H54 (cell line): Measurements from ENCODE around the gene ANKHD1.

Experiments
- DNase-seq: peaks from one replicate; pipeline ENCODE4 v3.0.0; 2011; ENCODE audit warnings: low spot score, mixed read lengths; ENCODE audit not compliant: insufficient read length
- FAIRE-seq: peaks from 3 replicates; lab custom pipeline; 2011; peaks lifted over from hg19 to GRCh38; lab: Jason Lieb, UNC
- POLR2A ChIP-seq: IDR thresholded peaks from 2 replicates; pipeline ENCODE4 v1.6.1; 2011; ENCODE audit warnings: low read depth, mild to moderate bottlenecking, low read length

ANKHD1 gene

DNA sequence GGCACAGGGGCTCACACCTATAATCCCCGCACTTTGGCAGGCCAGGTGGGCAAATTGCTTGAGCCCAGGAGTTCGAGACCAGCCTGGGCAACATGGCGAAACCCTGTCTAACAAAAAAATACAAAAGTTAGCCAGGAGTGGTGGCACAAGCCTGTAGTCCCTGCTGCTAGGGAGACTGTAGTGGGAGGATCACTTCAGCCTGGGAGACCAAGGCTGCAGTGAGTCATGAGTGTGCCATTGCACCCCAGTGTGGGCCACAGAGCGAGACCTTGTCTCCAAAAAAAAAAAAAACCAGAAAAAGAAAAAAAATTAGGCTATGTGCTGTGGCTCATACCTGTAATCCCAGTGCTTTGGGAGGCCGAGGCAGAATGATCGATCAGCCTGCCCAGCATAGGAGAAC lies 87.3 kb downstream of the ANKHD1 start:
- no peak for TF ChIP-seq POLR2A
- no peak for DNase-seq
- FAIRE-seq = no peak

DNA sequence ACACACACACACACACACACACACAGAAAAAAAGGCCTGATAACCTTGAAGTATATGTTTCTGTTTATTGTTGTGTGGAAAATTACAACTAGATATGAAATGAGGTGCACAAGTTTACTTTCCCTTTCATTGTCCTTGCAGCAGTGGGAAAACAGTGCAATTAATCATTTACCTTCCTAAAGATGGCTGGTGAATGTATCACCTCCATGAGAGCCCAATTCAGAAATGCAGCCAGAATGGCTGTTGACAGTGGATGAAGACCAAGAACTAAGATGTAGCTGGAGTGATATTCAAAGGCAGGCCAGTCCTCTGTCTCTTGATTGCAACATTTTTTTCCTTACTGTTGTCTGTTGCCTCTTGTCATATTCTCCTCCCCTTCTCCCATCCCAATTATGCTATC lies 96.3 kb downstream of the ANKHD1 start:
- no peak for TF ChIP-seq POLR2A
- no peak for DNase-seq
- FAIRE-seq = peak; percentile 30

DNA sequence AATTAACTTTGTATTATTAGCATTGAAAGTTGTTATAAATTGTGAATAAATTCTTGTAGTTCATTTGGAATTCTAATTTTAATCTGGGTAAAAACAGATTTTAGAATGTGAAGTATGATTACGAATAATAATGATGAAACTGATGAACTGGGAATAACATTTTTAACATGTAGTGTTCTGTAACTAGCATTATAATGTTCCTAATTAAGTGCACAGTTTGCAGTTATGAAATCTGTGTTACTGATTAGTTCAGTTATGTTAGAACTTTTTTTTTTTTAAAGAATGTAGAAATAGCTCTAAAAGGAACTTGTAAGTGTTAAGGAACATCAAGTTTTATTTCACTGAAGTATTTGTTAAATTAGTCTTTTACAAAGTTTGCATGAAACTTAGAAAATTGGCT lies 97.0 kb downstream of the ANKHD1 start:
- DNase-seq (no peak), FAIRE-seq (peak; percentile 50)
- no peak for TF ChIP-seq POLR2A

DNA sequence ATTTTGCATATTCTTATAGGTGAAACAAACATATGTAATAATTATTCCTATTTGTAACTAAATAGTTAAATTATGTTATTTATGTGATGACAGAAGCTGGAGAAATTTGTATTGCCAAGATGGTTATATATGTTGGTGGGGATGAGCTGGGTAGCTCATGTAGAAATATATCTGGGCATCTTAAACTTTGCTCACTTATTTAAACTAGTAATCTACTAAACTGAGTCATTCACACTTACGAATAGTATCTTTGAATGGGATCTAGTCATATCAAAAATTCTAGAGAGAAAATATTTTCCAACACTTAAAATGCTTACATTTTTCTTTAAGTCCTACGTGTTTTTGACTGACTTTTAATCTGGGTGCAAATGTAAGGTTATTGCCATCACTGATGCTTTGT lies 101.2 kb downstream of the ANKHD1 start:
- no peak for DNase-seq
- no peak for TF ChIP-seq POLR2A
- no peak for FAIRE-seq

GRCh38 chr5:140509898-140510297 lies 108.3 kb downstream of the ANKHD1 start:
- no peak for TF ChIP-seq POLR2A
- FAIRE-seq (no peak), DNase-seq (no peak)

GRCh38 chr5:140513124-140513523 lies 111.5 kb downstream of the ANKHD1 start:
- no peak for DNase-seq
- TF ChIP-seq POLR2A = no peak
- FAIRE-seq = no peak

DNA sequence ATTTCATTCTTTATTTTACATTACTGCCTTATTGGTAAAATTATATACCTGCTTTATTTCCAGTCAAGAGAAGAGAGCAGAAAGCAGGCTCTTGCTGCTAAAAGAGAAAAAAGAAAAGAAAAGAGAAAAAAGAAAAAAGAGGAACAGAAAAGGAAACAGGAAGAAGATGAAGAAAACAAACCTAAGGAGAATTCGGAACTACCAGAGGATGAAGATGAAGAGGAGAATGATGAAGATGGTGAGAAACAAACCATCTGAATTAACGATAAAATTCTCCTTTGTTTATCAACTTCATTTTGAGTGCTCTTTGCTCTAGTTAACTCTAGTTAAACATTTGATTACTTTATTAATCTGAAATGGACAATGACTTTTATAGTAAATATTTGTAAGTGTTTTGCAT lies 122.4 kb downstream of the ANKHD1 start:
- no peak for TF ChIP-seq POLR2A
- no peak for FAIRE-seq
- DNase-seq = no peak

DNA sequence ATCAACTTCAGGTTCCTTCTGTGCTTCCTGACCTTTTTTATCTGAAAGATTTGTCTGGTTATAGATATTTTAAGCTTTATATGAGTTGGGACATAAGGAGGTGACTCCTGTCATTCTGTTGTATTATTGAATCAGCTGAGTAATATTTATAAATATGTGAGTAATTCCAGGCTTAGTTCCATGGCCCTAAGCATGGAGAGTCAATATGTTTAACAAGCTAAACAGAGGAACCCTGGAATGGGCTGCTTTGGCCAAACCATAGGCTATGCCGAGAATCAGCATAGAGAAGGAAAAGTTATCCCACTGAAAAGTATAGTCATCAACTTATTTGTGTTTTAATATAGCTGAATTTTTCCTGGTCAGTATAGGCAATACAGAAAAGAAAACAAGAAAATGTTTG lies 138.6 kb downstream of the ANKHD1 start:
- FAIRE-seq (no peak), DNase-seq (no peak)
- TF ChIP-seq POLR2A = no peak

GRCh38 chr5:140542972-140543371 lies 141.3 kb downstream of the ANKHD1 start:
- FAIRE-seq (no peak), DNase-seq (no peak)
- no peak for TF ChIP-seq POLR2A

GRCh38 chr5:140544986-140545385 lies 143.4 kb downstream of the ANKHD1 start:
- no peak for TF ChIP-seq POLR2A
- FAIRE-seq (no peak), DNase-seq (no peak)

GRCh38 chr5:140545606-140546005 lies 144.0 kb downstream of the ANKHD1 start:
- FAIRE-seq (no peak), DNase-seq (no peak)
- no peak for TF ChIP-seq POLR2A

- TF ChIP-seq POLR2A = no peak
- no peak for FAIRE-seq
- DNase-seq = no peak
Observed at GRCh38 chr5:140546851-140547507, 145.3 kb downstream of the ANKHD1 start.

GRCh38 chr5:140547508-140548299 lies 146.1 kb downstream of the ANKHD1 start, which contains the start of gene EIF4EBP3:
EIF4EBP3 (plus strand) TSS chr5:140547662; CDS start chr5:140547738, 76 bp downstream.
- FAIRE-seq (no peak), DNase-seq (peak; percentile 65)
- TF ChIP-seq POLR2A = no peak

- FAIRE-seq = no peak
- no peak for TF ChIP-seq POLR2A
Observed at GRCh38 chr5:140548300-140548688, 146.7 kb downstream of the ANKHD1 start.

DNA sequence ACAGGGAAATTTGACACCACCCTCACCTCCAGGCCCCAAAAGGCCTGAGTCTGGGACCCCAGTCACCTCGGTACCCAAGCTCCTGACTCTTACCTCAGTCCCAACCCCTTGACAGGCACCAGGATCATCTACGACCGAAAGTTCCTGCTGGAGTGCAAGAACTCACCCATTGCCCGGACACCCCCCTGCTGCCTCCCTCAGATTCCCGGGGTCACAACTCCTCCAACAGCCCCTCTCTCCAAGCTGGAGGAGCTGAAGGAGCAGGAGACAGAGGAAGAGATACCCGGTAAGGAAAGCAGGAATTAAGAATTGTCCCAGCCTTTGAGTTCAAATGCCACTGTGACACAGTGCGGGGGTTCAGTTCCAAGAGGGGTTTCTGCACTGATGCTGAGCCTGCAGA lies 147.2 kb downstream of the ANKHD1 start:
- no peak for TF ChIP-seq POLR2A
- FAIRE-seq = no peak

More at GRCh38 chr5:140548300-140548688, 146.7 kb downstream of the ANKHD1 start:
- no peak for DNase-seq

More for the DNA sequence above, 147.2 kb downstream of the ANKHD1 start:
- DNase-seq = no peak
